GM21737 (cell line): ENCODE data around the gene ZNF860.
"Not testable (repeated sequence)": the region's sequence is repeated elsewhere in the genome, so short reads cannot be mapped to it uniquely, and the experiment has no call there.

Experiments used
- ATAC-seq: cut with Tn5 transposase; IDR thresholded peaks from one replicate; pipeline ENCODE4 v1.9.1; 2021; ENCODE audit warnings: mild to moderate bottlenecking, moderate library complexity; ENCODE audit not compliant: unreplicated experiment

Gene ZNF860

DNA sequence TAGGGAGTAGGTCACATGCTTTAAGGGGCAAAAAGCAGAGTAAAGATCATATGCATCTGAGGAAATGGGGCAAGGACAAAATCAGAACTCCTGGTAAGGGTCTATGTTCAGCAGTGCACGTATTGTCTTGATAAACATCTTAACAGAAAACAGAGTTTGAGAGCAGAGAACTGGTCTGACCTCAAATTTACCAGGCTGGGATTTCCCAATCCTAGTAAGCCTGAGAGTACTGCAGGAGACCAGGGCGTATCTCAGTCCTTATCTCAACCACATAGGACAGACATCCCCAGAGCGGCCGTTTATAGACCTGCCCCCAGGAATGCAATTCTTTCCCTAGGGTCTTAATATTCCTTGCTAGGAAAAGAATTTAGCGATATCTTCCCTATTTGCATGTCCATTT is 13.5 kb downstream of the ZNF860 start:
- ATAC-seq: not testable (repeated sequence)

DNA sequence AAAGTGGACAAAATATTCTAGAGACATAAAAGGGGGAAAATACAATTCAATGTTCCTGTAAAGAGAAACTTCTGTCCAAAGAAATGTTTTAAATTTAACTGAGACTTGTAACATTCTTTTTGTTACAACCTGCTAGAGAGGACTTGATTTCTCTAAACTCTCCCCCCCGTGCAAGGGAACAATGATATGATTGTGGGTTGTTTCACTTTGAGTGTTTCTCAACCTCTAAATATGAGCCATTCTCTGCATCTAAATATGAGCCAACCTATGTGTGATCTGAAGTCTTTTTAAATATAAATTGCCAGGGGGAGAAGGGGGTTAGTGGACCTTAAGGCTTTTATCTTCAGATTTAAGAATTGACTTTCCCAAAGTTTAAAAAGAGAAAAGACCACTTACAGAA is 14.6 kb downstream of the ZNF860 start:
- no peak for ATAC-seq

DNA sequence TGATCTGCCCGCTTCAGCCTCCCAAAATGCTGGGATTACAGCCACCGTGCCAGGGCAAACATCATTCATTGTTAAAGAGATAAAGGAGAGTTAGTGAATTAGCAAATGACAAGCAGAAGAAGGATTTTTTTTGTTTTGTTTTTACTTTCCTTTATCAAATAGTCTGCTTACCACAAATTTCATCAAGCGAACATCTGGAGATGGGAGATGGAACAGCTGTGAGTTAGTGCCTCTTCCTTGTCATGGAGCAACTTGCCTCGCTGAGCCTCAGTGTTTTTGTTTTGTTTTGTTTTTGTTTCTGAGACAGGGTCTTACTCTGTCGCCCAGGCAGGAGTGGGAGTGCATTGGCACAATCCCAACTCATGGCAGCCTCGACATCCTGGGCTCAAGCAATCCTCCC is 15.9 kb downstream of the ZNF860 start:
- ATAC-seq: no peak

DNA sequence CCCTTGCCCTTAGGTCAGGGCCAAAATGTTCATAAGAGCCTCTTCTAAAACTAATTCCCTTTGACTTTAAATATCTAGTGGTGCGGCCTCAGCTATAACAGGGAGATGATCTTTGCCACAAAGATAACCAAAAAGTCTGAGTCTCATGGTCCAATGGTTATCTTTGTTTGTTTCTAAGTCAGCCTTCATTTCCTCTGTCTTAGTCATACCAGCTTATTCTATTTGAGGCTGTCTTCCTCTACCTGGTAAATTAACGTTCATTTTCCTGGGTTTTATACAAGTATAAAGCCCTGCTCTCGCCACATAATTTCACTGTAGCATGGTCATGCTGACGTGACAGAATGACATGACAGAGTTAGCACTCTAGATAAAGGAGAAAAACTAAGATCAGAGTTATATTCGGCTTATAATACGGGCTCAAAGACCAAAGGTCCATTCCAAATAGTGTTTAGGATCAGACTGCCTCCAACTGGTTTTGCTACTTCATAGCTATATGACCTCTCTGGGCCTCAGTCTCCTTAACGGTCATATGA is 18.4 kb downstream of the ZNF860 start:
- ATAC-seq: no peak

DNA sequence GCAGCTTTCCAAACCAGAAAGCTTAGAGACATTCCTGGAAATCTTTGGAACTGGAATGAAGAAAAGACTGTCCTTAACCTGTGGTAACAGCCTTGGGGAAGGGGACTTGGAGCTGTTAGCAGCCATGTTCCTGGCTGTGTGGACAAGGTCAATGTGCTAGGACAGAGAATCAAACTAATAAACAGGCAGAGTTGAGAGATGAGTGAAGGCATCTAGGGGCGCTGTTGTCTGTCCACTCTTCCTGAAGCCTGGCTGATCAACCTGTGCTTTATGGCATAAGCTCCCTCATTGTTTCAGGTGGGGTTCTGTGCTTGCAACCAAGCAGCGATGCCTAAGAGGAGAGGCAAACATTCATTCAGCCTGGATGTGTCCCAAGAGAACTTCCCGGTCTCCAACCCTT is 19.3 kb downstream of the ZNF860 start:
- no peak for ATAC-seq

DNA sequence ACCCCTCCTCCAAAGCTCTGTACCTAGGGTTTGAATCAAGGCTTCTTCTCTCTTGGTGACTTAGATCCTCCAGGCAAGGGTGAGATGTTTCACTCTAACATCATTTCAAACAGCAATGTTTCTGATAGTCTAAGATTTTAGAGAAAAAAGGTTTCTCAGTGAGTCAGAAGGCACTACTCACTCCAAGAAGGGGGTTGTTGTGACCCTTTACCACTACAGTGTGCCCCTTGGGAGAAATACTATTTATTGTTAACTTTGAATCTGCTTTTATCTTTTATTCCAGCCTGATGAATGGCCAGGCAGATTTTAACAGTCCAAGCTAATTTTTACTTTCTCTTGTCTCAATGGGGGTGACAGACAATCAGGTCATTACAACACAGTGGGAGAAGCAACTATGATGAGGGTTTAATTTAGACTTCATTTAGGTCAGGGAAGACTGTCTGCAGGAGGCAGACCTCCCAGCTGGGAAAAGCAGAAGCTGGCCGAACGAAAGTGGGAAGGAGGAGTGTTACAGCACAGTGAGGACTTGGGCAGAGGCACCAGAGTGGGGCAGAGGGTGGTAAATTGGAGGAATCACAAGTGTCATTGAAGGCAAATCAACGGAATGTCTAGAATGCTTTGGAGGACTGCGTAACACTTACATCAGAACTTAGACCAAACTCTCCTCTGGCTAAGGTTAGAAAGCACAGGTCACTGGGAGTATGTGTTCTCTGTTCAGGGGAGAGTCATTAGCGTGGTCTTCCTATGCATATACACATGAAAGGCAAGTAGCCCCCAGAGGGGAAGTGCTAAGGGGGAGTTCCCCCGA is 21.2 kb downstream of the ZNF860 start:
- ATAC-seq: no peak

DNA sequence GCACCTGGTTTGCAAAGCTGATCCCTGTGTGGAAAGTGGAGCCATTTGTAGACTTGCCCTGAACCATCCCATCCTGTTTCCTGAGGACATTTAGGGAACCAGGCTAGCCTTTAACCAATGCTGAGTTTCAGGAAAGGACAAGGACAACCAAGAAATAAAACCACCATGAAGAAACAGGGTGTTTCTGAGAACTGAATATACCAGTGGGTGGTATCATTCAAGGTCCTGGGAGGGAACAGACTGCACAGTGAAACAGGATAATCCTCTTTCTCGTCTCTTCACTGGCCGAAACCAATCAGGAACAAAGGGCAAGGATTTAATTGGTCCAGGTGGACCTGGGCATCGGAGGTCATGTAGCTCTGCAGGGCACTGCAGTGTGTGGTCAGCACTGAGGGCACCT is 21.8 kb downstream of the ZNF860 start:
- ATAC-seq: no peak

DNA sequence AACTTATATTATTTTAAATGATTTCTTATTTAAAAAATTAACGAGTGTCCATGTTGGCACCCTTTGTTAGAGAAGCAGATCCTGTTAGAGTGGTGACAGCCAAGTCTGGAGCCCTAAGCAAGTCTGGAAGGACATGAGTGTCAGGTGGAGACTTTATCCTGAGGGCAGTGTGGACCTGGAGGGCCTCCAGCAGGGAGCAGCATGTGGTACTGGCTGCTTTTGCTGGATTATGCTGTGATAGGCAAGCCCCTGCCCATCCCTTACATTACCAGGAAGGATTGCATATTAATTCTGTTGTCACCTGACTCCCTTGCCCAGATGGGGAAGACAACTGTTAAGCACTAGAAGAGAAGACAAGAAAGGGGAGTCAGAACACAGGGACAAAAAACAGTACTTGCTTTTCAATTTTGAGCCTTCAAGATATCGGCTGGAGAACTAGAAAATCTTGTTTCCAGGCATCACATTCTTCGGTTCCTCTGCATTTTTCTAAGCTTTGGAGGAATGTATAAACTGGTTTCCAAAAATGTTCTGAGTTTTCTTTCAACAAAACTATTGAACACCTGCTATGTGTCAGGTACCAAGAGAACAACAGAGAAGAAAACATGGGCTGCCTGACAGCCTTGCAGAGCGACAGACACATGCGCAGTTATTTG is 22.7 kb downstream of the ZNF860 start:
- no peak for ATAC-seq

DNA sequence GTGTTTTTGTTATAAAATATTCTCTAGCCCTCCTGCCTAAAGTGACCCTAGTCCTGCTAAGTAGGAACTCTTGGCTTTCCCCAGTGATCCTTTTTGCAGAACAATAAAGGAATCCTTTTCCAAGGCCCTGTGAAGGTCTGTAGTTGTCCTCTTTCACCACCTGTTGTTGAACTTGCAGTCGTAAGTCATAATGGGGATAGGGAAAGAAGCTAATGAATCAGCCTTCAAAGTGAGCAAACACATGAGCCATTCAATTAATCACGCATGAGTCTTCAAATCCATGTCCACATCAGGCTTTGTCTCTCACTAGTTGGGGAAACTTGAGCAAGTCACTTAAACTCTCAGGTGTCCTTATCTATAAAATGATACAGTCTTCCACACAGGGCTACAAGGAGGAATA is 27.6 kb downstream of the ZNF860 start:
- no peak for ATAC-seq

DNA sequence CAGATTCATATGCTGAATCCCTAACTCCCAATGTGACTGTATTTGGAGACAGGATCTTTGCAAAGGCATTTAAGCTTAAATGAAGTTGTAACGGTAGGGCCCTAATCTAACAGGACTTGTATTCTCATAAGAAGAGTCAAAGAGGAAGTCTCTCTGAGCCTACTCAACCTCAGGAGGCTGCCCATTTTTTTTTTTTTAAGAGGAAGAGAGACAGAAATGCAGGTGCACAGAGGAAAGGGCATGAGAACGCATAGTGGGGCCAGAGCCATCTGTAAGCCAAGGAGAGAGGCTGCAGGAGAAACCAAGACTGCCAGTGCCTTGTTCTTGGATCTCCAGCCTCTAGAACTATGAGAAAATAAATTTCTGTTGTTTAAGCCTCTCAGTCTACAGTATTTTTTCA is 28.4 kb downstream of the ZNF860 start:
- ATAC-seq: no peak

DNA sequence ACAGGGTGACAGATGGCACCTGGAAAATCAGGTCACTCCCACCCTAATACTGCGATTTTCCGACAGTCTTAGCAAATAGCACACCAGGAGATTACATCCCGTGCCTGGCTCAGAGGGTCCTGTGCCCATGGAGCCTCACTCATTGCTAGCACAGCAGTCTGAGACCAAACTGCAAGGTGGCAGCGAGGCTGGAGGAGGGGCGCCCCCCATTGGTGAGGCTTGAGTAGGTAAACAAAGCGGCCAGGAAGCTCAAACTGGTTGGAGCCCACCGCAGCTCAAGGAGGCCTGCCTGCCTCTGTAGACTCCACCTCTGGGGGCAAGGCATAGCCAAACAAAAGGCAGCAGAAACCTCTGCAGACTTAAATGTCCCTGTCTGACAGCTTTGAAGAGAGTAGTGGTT is 29.1 kb downstream of the ZNF860 start:
- not testable (repeated sequence) for ATAC-seq

DNA sequence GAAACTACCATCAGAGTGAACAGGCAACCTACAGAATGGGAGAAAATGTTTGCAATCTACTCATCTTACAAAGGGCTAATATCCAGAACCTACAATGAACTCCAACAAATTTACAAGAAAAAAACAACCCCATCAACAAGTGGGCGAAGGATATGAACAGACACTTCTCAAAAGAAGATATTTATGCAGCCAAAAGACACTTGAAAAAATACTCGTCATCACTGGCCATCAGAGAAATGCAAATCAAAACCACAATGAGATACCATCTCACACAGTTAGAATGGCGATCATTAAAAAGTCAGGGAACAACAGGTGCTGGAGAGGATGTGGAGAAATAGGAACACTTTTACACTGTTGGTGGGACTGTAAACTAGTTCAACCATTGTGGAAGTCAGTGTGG is 34.1 kb downstream of the ZNF860 start:
- ATAC-seq: not testable (repeated sequence)

DNA sequence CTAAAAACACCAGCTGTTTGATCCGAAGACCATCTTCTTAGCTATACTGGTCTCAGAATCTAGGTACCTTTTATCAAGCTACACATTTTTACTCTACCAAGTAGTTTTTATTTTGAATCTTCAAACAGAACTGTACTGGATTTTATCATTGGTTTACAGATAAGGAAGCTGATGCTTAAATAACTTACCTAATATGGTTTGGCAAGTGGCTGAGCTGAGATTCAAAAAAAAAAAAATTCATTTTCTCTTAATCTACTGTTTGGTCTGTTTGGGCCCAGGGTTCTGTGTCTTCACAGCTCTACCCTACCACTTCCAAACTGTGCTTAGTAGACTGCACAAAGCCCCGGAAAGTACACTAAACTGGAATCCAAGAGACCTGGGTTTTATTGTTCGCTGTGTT is 35.7 kb downstream of the ZNF860 start:
- ATAC-seq: no peak

DNA sequence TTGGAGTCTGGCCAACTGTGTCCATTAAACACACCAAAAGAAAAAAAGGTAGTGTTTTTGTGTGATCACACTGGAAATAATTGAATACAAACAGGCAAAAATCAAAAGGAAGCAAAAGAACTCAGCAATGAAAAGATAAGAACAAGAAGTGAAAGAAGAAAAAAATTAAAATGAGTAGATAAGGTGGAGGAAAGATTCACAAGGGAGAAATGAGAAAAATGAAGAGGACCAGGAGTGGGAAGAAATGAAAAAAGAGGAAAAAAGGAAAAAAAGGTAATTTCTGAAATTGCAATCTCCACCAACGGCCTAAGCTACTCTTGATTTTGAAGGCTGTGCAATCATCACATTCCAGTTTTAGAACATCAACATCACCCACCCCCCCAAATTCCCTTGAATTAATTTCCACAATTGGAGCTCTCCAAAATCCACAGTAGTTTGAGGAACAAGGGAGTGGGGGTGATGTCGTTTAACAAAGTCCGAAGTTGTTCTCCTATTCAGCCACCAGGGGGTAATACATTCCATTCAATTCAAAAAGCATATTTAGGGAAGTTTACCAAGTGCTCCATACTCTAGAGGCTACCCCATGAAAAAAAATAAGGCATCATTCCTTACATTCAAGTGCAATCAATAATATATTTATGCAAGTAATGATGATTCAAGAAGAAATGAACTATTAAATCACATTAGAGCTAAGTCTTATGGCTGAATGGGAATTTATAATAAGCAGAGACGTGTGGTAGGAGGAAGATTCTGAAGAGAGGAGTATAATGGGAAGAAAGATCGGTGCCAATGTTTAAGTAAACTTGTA is 37.4 kb downstream of the ZNF860 start:
- no peak for ATAC-seq

DNA sequence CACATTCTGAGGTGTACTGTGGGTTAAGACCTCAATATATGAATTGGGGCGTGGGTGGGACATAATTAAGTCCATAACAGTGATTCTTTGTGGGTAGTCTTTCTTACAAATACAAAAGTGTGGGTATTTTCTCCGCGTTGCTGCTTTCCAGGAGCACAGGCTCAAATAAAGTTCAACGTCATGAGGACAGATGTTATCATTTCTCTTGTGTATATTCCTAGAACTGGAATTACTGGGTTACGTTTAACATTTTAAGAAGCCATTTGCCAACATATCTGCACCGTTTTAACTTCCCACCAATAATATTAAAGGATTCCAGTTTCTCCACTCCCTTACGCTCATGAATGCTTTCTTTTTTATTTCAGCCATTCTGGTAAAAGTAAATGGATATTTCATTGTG is 39.6 kb downstream of the ZNF860 start:
- no peak for ATAC-seq

DNA sequence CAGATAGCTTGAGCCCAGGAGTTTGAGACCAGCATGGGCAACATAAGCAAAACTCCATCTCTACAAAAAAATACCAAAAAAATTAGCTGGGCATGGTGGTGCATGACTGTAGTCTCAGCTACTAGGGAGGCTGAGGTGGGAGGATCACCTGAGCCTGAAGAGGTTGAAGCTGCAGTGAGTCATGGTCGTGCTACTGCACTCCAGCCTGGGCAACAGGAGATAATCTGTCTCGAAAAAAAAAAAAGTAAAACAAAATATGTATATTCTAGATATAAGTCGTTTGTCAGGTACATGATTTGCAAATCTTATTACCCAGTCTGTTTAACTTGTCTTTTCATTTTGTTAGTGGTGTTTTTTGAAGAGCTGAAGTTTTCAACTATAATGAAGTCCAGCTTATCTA is 40.2 kb downstream of the ZNF860 start:
- ATAC-seq: no peak

DNA sequence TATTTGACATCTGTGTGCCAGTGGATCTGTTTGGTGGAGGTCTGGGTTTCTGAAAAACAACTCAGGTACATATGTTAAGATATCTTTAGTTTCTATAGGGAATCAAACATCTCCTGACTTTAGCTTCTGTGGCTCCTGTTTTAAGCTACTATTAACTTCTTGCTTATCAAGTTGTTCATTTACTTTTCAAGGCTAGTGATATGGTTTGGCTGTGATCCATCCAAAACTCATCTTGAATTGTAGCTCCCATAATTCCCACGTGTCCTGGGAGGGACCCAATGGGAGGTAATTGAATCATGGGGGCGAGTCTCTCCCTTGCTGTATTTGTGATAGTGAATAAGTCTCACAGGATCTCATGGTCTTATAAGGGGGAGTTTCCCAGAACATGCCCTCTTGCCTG is 41.4 kb downstream of the ZNF860 start:
- no peak for ATAC-seq

DNA sequence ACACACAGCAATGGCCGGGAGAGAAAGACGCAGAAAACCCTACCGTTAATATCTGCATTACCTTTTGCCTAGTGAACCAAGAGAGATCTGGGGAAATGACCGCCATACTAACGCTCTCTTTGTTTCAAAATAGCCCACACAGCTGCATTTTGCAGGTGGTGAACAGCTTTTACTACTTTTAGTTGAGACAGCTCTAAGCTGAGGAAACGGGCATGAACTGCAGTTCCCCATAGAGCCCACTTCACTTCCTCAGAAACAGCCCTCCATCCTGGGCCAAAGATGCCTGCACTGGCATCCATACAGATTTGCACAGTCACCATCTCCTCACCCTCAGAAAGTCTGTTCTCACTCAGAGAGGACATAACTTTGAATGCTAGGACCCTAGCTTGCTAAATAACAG is 45.0 kb downstream of the ZNF860 start:
- no peak for ATAC-seq

DNA sequence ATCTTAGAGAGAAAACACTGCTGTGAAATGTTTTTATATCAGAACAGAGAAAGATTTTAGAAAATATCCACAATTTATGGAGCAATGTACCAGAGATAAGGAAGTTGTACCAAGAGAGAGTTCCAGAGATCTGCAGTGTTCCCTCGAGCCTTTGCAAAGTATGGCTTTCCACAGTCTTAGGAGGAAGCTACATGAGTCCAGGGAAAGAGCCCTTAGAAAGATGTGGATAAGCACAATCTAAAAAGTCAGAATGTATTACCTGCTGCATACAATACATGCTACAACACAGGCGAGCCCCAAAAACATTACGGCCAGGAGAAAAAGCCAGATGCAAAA is 56.4 kb downstream of the ZNF860 start:
- no peak for ATAC-seq

DNA sequence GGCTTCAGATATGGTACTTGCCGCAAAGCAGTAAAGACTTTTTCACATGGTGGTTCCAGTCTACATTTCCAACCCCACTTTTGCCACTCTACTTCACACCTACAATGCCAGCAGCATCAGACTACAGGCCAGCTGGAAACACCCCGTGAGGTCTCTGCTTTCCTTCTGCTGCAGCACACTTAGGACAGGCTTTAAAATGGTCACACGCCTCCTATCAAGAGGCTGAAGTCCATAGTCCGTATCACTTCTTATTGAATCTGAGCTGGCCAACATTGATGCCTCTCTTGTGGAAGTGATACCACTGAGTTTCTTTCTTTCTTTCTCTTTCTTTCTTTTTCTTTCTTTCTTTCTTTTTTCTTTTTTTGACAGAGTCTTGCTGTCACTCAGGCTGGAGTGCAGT is 59.8 kb downstream of the ZNF860 start:
- no peak for ATAC-seq
